ENCODE measurements around the gene THAP12.

THAP12 gene

GRCh38 chr11:76347466-76347865 lies 33.5 kb downstream of the THAP12 start:
- no peak overlapping the region for H3K27ac ChIP-seq (ENCODE audit: low read length)
- no peak overlapping the region for H3K4me3 ChIP-seq (ENCODE audit: low read length in 2 of 2)
- no peaks in the 10 kb centered on the region for H3K27me3 ChIP-seq (ENCODE audit: control insufficient read depth in 1 of 2, insufficient read depth in 2 of 2, low read length in 2 of 2)
- peaks cover 0 to 6% of the 10 kb centered on the region in 2 donors for H3K36me3 ChIP-seq (ENCODE audit: control insufficient read depth in 2 of 2, insufficient read depth in 2 of 2, low read length in 2 of 2)
- no peak overlapping the region for H3K9ac ChIP-seq (ENCODE audit: low read length in 2 of 2)
- H3K9me3 ChIP-seq (ENCODE audit: control insufficient read depth in 2 of 2, low read length in 2 of 2), result no peaks in the 10 kb centered on the region
- no peaks in the 10 kb centered on the region for H3K4me1 ChIP-seq (ENCODE audit: control insufficient read depth, insufficient read depth, low read length)

GRCh38 chr11:76339221-76339620 lies 41.7 kb downstream of the THAP12 start:
- H3K27me3 ChIP-seq (ENCODE audit: control insufficient read depth in 1 of 2, insufficient read depth in 2 of 2, low read length in 2 of 2), result no peaks in the 10 kb centered on the region
- H3K4me1 ChIP-seq (ENCODE audit: control insufficient read depth, insufficient read depth, low read length), result peaks cover 4% of the 10 kb centered on the region
- H3K9ac ChIP-seq (ENCODE audit: low read length in 2 of 2), result no peak overlapping the region
- no peak overlapping the region for H3K4me3 ChIP-seq (ENCODE audit: low read length in 2 of 2)
- H3K9me3 ChIP-seq (ENCODE audit: control insufficient read depth in 2 of 2, low read length in 2 of 2), result no peaks in the 10 kb centered on the region
- no peak overlapping the region for H3K27ac ChIP-seq (ENCODE audit: low read length)
- no peaks in the 10 kb centered on the region for H3K36me3 ChIP-seq (ENCODE audit: control insufficient read depth in 2 of 2, insufficient read depth in 2 of 2, low read length in 2 of 2)

GRCh38 chr11:76337923-76338322 lies 43.0 kb downstream of the THAP12 start:
- Histone ChIP-seq H3K4me3 (ENCODE audit: low read length in 2 of 2) (no peak overlapping the region), H3K4me1 (ENCODE audit: control insufficient read depth, insufficient read depth, low read length) (peaks cover 4% of the 10 kb centered on the region), H3K36me3 (ENCODE audit: control insufficient read depth in 2 of 2, insufficient read depth in 2 of 2, low read length in 2 of 2) (no peaks in the 10 kb centered on the region), H3K27ac (ENCODE audit: low read length) (no peak overlapping the region), H3K9me3 (ENCODE audit: control insufficient read depth in 2 of 2, low read length in 2 of 2) (no peaks in the 10 kb centered on the region), H3K9ac (ENCODE audit: low read length in 2 of 2) (no peak overlapping the region), H3K27me3 (ENCODE audit: control insufficient read depth in 1 of 2, insufficient read depth in 2 of 2, low read length in 2 of 2) (no peaks in the 10 kb centered on the region)

GRCh38 chr11:76337469-76337868 lies 43.5 kb downstream of the THAP12 start:
- Histone ChIP-seq H3K9ac (ENCODE audit: low read length in 2 of 2) (no peak overlapping the region), H3K4me1 (ENCODE audit: control insufficient read depth, insufficient read depth, low read length) (peaks cover 4% of the 10 kb centered on the region), H3K27me3 (ENCODE audit: control insufficient read depth in 1 of 2, insufficient read depth in 2 of 2, low read length in 2 of 2) (no peaks in the 10 kb centered on the region), H3K27ac (ENCODE audit: low read length) (no peak overlapping the region), H3K36me3 (ENCODE audit: control insufficient read depth in 2 of 2, insufficient read depth in 2 of 2, low read length in 2 of 2) (no peaks in the 10 kb centered on the region), H3K4me3 (ENCODE audit: low read length in 2 of 2) (no peak overlapping the region), H3K9me3 (ENCODE audit: control insufficient read depth in 2 of 2, low read length in 2 of 2) (no peaks in the 10 kb centered on the region)

GRCh38 chr11:76336597-76336996 lies 44.3 kb downstream of the THAP12 start:
- H3K4me3 ChIP-seq (ENCODE audit: low read length in 2 of 2), result no peak overlapping the region
- H3K9me3 ChIP-seq (ENCODE audit: control insufficient read depth in 2 of 2, low read length in 2 of 2), result no peaks in the 10 kb centered on the region
- no peak overlapping the region for H3K9ac ChIP-seq (ENCODE audit: low read length in 2 of 2)
- H3K27ac ChIP-seq (ENCODE audit: low read length), result no peak overlapping the region
- peaks cover 4% of the 10 kb centered on the region for H3K4me1 ChIP-seq (ENCODE audit: control insufficient read depth, insufficient read depth, low read length)
- no peaks in the 10 kb centered on the region for H3K36me3 ChIP-seq (ENCODE audit: control insufficient read depth in 2 of 2, insufficient read depth in 2 of 2, low read length in 2 of 2)
- H3K27me3 ChIP-seq (ENCODE audit: control insufficient read depth in 1 of 2, insufficient read depth in 2 of 2, low read length in 2 of 2), result no peaks in the 10 kb centered on the region

GRCh38 chr11:76335842-76336241 lies 45.1 kb downstream of the THAP12 start:
- peaks cover 4% of the 10 kb centered on the region for H3K4me1 ChIP-seq (ENCODE audit: control insufficient read depth, insufficient read depth, low read length)
- H3K27me3 ChIP-seq (ENCODE audit: control insufficient read depth in 1 of 2, insufficient read depth in 2 of 2, low read length in 2 of 2), result no peaks in the 10 kb centered on the region
- no peak overlapping the region for H3K27ac ChIP-seq (ENCODE audit: low read length)
- H3K4me3 ChIP-seq (ENCODE audit: low read length in 2 of 2), result no peak overlapping the region
- no peak overlapping the region for H3K9ac ChIP-seq (ENCODE audit: low read length in 2 of 2)
- no peaks in the 10 kb centered on the region for H3K36me3 ChIP-seq (ENCODE audit: control insufficient read depth in 2 of 2, insufficient read depth in 2 of 2, low read length in 2 of 2)
- H3K9me3 ChIP-seq (ENCODE audit: control insufficient read depth in 2 of 2, low read length in 2 of 2), result no peaks in the 10 kb centered on the region

GRCh38 chr11:76334826-76335389 lies 46.0 kb downstream of the THAP12 start:
- H3K9ac ChIP-seq (ENCODE audit: low read length in 2 of 2), result no peak overlapping the region
- peaks cover 4% of the 10 kb centered on the region for H3K4me1 ChIP-seq (ENCODE audit: control insufficient read depth, insufficient read depth, low read length)
- H3K27ac ChIP-seq (ENCODE audit: low read length), result no peak overlapping the region
- no peaks in the 10 kb centered on the region for H3K9me3 ChIP-seq (ENCODE audit: control insufficient read depth in 2 of 2, low read length in 2 of 2)
- no peaks in the 10 kb centered on the region for H3K27me3 ChIP-seq (ENCODE audit: control insufficient read depth in 1 of 2, insufficient read depth in 2 of 2, low read length in 2 of 2)
- no peak overlapping the region for H3K4me3 ChIP-seq (ENCODE audit: low read length in 2 of 2)
- no peaks in the 10 kb centered on the region for H3K36me3 ChIP-seq (ENCODE audit: control insufficient read depth in 2 of 2, insufficient read depth in 2 of 2, low read length in 2 of 2)

GRCh38 chr11:76330651-76331050 lies 50.3 kb downstream of the THAP12 start:
- Histone ChIP-seq H3K27ac (ENCODE audit: low read length) (no peak overlapping the region), H3K4me1 (ENCODE audit: control insufficient read depth, insufficient read depth, low read length) (no peaks in the 10 kb centered on the region), H3K9me3 (ENCODE audit: control insufficient read depth in 2 of 2, low read length in 2 of 2) (no peaks in the 10 kb centered on the region)

GRCh38 chr11:76329983-76330382 lies 50.9 kb downstream of the THAP12 start:
- Histone ChIP-seq H3K9me3 (ENCODE audit: control insufficient read depth in 2 of 2, low read length in 2 of 2) (no peaks in the 10 kb centered on the region), H3K27ac (ENCODE audit: low read length) (no peak overlapping the region), H3K4me3 (ENCODE audit: low read length in 2 of 2) (no peak overlapping the region), H3K9ac (ENCODE audit: low read length in 2 of 2) (no peak overlapping the region), H3K4me1 (ENCODE audit: control insufficient read depth, insufficient read depth, low read length) (no peaks in the 10 kb centered on the region), H3K36me3 (ENCODE audit: control insufficient read depth in 2 of 2, insufficient read depth in 2 of 2, low read length in 2 of 2) (no peaks in the 10 kb centered on the region), H3K27me3 (ENCODE audit: control insufficient read depth in 1 of 2, insufficient read depth in 2 of 2, low read length in 2 of 2) (no peaks in the 10 kb centered on the region)

More at GRCh38 chr11:76330651-76331050, 50.3 kb downstream of the THAP12 start:
- H3K4me3 ChIP-seq (ENCODE audit: low read length in 2 of 2), result no peak overlapping the region
- H3K9ac ChIP-seq (ENCODE audit: low read length in 2 of 2), result no peak overlapping the region
- H3K27me3 ChIP-seq (ENCODE audit: control insufficient read depth in 1 of 2, insufficient read depth in 2 of 2, low read length in 2 of 2), result no peaks in the 10 kb centered on the region
- H3K36me3 ChIP-seq (ENCODE audit: control insufficient read depth in 2 of 2, insufficient read depth in 2 of 2, low read length in 2 of 2), result no peaks in the 10 kb centered on the region

- Histone ChIP-seq H3K36me3 (ENCODE audit: control insufficient read depth in 2 of 2, insufficient read depth in 2 of 2, low read length in 2 of 2) (no peaks in the 10 kb centered on the region), H3K27me3 (ENCODE audit: control insufficient read depth in 1 of 2, insufficient read depth in 2 of 2, low read length in 2 of 2) (no peaks in the 10 kb centered on the region), H3K9ac (ENCODE audit: low read length in 2 of 2) (no peak overlapping the region), H3K4me3 (ENCODE audit: low read length in 2 of 2) (no peak overlapping the region), H3K9me3 (ENCODE audit: control insufficient read depth in 2 of 2, low read length in 2 of 2) (no peaks in the 10 kb centered on the region), H3K4me1 (ENCODE audit: control insufficient read depth, insufficient read depth, low read length) (no peaks in the 10 kb centered on the region), H3K27ac (ENCODE audit: low read length) (no peak overlapping the region)
These were observed 51.8 kb downstream of the THAP12 start for GRCh38 chr11:76329084-76329648.

- H3K9me3 ChIP-seq (ENCODE audit: control insufficient read depth in 2 of 2, low read length in 2 of 2), result no peaks in the 10 kb centered on the region
- H3K36me3 ChIP-seq (ENCODE audit: control insufficient read depth in 2 of 2, insufficient read depth in 2 of 2, low read length in 2 of 2), result no peaks in the 10 kb centered on the region
- H3K4me1 ChIP-seq (ENCODE audit: control insufficient read depth, insufficient read depth, low read length), result no peaks in the 10 kb centered on the region
- H3K27me3 ChIP-seq (ENCODE audit: control insufficient read depth in 1 of 2, insufficient read depth in 2 of 2, low read length in 2 of 2), result no peaks in the 10 kb centered on the region
- no peak overlapping the region for H3K27ac ChIP-seq (ENCODE audit: low read length)
- no peak overlapping the region for H3K9ac ChIP-seq (ENCODE audit: low read length in 2 of 2)
- no peak overlapping the region for H3K4me3 ChIP-seq (ENCODE audit: low read length in 2 of 2)
These were observed 53.1 kb downstream of the THAP12 start for GRCh38 chr11:76327756-76328388.
